Subcutaneous adipose tissue (tissue), 4 donors: ENCODE results near the gene DGKB. TPM values are rescaled to one million over a fixed set of nuclear protein-coding genes. Genes with fewer than 3 reads are reported as not detected.

Source experiments
- total RNA-seq, 4 donors: library from RNA; depleted of rRNA; stranded (reverse); fragments of >200 nt; gene quantifications; one replicate each; pipeline ENCODE4 v1.1.0, GENCODE V29; 2016
- TF ChIP-seq, protein P1 (sequence below): fragments of 450-650 bp; IDR thresholded peaks from one replicate; pipeline ENCODE4 v1.5.1; 2016; ENCODE audit warnings: low read depth, mild to moderate bottlenecking, control low read depth, antibody characterized with exemption, moderate library complexity

DGKB gene
- total RNA-seq, 4 donors from 2014 or later: 0.17 TPM; not detected in 3

DNA sequence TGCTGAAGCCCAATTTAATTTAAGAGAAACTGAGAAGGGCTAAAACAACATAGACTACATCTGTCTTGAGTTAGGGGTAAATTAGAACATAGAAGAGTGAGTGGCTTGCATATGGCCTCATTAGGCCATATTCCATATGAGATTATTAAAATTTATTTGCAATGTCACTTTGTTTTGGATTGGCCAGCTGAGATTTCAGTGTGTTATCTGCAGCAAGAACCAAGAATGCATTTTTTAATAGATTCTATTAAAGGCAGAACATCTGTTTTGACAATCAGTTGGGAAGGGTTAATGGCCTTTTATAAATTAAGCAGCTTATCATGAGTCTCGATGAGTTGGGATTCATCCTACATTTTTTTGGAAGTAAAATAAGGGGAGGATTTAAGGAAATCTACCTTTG is 236.2 kb downstream of the DGKB start:
- TF ChIP-seq, protein P1, sequence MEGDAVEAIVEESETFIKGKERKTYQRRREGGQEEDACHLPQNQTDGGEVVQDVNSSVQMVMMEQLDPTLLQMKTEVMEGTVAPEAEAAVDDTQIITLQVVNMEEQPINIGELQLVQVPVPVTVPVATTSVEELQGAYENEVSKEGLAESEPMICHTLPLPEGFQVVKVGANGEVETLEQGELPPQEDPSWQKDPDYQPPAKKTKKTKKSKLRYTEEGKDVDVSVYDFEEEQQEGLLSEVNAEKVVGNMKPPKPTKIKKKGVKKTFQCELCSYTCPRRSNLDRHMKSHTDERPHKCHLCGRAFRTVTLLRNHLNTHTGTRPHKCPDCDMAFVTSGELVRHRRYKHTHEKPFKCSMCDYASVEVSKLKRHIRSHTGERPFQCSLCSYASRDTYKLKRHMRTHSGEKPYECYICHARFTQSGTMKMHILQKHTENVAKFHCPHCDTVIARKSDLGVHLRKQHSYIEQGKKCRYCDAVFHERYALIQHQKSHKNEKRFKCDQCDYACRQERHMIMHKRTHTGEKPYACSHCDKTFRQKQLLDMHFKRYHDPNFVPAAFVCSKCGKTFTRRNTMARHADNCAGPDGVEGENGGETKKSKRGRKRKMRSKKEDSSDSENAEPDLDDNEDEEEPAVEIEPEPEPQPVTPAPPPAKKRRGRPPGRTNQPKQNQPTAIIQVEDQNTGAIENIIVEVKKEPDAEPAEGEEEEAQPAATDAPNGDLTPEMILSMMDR: no peak

DNA sequence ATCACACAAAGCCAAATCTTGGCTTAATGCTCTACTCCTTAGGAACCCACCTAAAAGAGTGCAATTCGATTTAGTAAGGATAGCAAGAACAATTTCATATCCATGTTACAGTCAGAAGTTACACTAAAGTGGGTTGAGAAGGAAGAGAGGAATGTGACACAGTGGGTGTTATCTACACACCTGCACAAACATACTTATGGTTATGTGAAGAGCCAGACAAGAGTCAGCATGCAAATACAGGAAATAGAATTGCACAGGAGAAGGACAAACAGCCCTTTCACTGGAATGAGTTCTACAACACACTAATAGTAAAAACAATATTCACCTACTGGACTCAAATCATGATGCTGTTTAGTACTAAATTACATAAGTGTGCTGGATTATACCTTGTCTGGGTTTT is 262.8 kb downstream of the DGKB start:
- TF ChIP-seq, protein P1: no peak

DNA sequence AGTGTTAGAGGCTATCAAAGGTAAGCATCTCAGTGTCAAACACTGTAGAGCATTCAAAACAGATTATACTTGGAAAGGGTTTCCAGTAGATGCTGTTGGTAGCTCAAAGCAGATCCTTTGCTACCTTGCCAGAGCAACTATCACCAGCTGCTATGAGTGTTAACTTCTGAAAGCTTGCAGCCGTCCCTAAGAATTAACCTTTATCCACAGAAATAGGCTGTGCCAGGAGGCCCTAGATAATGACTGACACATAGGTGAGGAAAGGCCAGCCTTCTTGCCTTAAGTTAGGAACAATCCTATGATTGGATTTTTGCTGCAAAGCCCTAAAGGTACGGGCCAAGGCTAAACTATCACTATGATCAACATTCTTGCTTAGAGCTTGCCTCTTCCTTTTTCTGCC is 263.2 kb downstream of the DGKB start:
- TF ChIP-seq, protein P1: no peak

DNA sequence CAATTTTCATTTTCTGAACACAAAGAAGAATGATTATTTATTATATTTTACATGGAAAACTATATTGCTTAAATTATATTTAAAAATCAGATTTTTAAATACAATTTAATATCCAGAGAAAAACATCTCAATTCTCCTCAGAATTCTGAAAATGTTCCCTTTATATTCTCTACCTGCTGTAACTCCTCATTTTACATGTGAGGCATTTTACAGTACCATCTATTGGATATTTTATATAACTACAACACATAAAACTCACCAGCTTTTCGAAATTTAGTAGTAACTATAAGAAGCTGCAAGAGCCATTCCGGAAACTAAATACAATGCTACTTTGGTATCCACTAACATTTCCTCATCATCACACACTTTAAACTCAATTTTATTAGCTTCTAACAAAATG is 264.6 kb downstream of the DGKB start:
- TF ChIP-seq, protein P1: no peak

DNA sequence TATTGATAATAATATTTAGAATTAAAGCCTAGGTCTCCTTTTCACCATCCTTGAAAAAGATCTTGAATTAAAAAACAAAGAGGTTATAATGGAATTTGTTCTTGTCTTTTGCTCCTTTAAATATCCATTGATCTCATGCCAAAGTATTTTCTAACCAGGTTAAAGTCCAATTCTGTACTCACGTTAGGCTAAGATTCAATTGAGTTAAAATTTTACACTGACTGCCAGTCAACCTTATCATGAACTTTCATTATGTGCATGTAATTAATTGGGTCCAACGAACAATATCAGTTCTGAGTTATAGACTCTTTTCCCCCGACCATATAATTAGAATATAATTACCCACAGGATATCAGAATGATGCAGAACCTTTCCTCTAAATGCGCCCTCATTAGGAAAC is 266.6 kb downstream of the DGKB start:
- TF ChIP-seq, protein P1: no peak

DNA sequence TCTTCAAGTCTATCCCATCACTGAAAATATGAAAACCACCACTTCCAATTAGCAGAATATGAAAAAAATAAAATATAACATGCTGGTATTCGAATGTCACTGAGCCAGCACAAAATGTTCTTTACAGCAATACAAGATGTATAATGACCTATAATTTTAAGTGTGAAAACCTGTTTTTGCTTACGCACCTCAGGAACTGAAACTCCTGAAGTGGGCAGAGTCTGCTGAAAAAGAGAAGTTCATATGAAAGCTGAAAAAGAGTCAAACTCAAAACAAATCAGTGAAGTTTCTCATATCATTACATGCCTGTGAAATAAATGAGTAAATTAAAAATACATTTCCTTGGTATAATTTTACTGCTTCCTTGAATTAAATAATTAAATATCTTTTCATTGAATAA is 272.5 kb downstream of the DGKB start:
- TF ChIP-seq, protein P1: no peak

DNA sequence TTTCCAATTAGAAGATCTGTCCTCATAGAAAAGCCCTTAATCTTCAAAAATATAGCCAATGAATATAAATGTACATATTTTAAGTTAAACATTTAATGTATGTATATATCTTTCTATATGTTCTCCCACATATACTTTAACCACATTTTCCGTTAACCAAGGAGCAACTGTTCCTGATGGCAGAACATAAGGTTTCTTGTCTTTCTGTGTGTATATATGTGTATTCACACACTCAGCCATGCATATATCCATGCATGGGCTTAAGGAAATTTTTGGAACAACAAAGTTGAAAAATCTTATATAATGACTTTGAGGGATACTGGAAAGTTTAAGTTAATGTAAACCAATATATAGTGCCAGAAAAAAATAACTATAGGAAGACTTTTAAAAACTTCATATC is 274.0 kb downstream of the DGKB start:
- TF ChIP-seq, protein P1: no peak

DNA sequence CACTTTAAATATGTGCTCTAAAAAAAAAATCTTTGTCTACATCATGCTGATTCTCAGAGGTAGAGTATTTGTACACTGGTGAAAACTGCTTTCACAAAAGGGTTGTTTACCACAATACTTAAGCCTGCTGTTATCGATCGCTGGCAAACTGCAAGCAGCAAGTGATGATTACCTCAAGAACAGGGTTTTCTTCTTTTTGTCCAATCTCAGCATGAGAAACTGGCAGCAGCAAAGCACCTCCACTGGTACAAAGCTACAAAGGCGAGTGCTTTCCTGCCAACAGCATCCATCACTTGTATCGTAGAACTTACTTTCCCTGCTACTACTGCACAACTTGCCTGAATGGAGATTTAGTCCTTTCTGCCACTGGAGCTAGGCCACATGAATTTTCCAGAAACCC is 276.5 kb downstream of the DGKB start:
- TF ChIP-seq, protein P1: no peak
